ENCODE results near the gene SYT1.

SYT1 gene

GRCh38 chr12:78866518-78866917, 1.9 kb downstream of the SYT1 start:
- no peak overlapping the region for H3K27ac ChIP-seq (replicated peaks)

DNA sequence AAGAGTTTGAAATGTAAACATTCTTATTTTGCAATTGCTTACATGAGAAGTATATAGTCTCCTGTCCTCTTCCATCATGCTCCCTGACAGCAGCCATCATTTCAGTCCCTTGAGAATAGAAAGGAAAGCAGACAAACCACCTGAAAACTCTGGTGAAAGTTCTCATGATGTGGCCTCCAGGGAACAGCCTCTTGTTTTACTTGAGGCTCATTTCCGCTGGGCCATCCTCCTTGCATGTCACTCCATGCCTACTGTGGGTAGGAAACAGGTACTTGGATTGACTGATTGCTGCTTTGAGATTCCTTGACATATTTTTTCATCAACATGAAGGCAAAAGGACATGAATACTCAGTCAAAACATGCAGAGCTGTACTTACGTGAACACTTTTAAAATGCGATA, 6.0 kb downstream of the SYT1 start:
- no peak for DNase-seq (ENCODE audit: low read depth in 1 of 2, low spot score in 1 of 2)
- TF ChIP-seq CTCF (IDR thresholded peaks at IDR 0.05; ENCODE audit: insufficient read depth, low read length) (no peak), SPI1 (IDR thresholded peaks at IDR 0.05; ENCODE audit: borderline replicate concordance, low read depth) (no peak), POLR2AphosphoS5 (IDR thresholded peaks at IDR 0.05; ENCODE audit: low read depth) (no peak), GABPA (IDR thresholded peaks at IDR 0.05; ENCODE audit: low read depth) (no peak), REST (IDR thresholded peaks at IDR 0.05; ENCODE audit: insufficient replicate concordance, low read depth) (no peak)
- no peak overlapping the region for H3K27ac ChIP-seq (replicated peaks)
- H3K27me3 ChIP-seq (ENCODE audit: insufficient read depth, poor library complexity, severe bottlenecking) = peaks cover 4% of the 10 kb centered on the region
- H3K4me3 ChIP-seq (replicated peaks; ENCODE audit: insufficient read depth, low read length) = no peak overlapping the region

More at GRCh38 chr12:78866518-78866917, 1.9 kb downstream of the SYT1 start:
- DNase-seq (ENCODE audit: low read depth in 1 of 2, low spot score in 1 of 2) = no peak
- peaks cover 14% of the 10 kb centered on the region for H3K27me3 ChIP-seq (ENCODE audit: insufficient read depth, poor library complexity, severe bottlenecking)
- no peak for TF ChIP-seq REST (IDR thresholded peaks at IDR 0.05; ENCODE audit: insufficient replicate concordance, low read depth)
- TF ChIP-seq GABPA (IDR thresholded peaks at IDR 0.05; ENCODE audit: low read depth) = no peak
- no peak for TF ChIP-seq POLR2AphosphoS5 (IDR thresholded peaks at IDR 0.05; ENCODE audit: low read depth)
- no peak for TF ChIP-seq CTCF (IDR thresholded peaks at IDR 0.05; ENCODE audit: insufficient read depth, low read length)
- TF ChIP-seq SPI1 (IDR thresholded peaks at IDR 0.05; ENCODE audit: borderline replicate concordance, low read depth) = no peak
- no peak overlapping the region for H3K4me3 ChIP-seq (replicated peaks; ENCODE audit: insufficient read depth, low read length)

GRCh38 chr12:78871566-78871965, 7.0 kb downstream of the SYT1 start:
- DNase-seq (ENCODE audit: low read depth in 1 of 2, low spot score in 1 of 2) = no peak
- Histone ChIP-seq H3K4me3 (replicated peaks; ENCODE audit: insufficient read depth, low read length) (no peak overlapping the region), H3K27me3 (ENCODE audit: insufficient read depth, poor library complexity, severe bottlenecking) (no peaks in the 10 kb centered on the region), H3K27ac (replicated peaks) (no peak overlapping the region)
- TF ChIP-seq CTCF (IDR thresholded peaks at IDR 0.05; ENCODE audit: insufficient read depth, low read length) (no peak), SPI1 (IDR thresholded peaks at IDR 0.05; ENCODE audit: borderline replicate concordance, low read depth) (no peak), POLR2AphosphoS5 (IDR thresholded peaks at IDR 0.05; ENCODE audit: low read depth) (no peak), REST (IDR thresholded peaks at IDR 0.05; ENCODE audit: insufficient replicate concordance, low read depth) (no peak), GABPA (IDR thresholded peaks at IDR 0.05; ENCODE audit: low read depth) (no peak)
